DOHH2 (cell line): ENCODE measurements around the gene PCBP3.

Source experiments
- H3F3A ChIP-seq: fragments of 200-600 bp; sonication (generic), shearing (Covaris generic); 2 replicates; pipeline ENCODE4 v1.6.0; 2016; ENCODE audit warnings: antibody characterized with exemption, mild to moderate bottlenecking; ENCODE audit not compliant: control insufficient read depth, insufficient read depth
- H3K27ac ChIP-seq: fragments of 200-600 bp; sonication (generic); 2 replicates; pipeline ENCODE4 v1.5.1; 2014; ENCODE audit warnings: low read depth, mild to moderate bottlenecking, low read length, moderate library complexity
- H3K27me3 ChIP-seq: fragments of 200-600 bp; sonication (generic); 2 replicates; pipeline ENCODE4 v1.6.1; 2014; ENCODE audit warnings: mild to moderate bottlenecking, low read length, mixed read lengths; ENCODE audit not compliant: control insufficient read depth
- H3K36me3 ChIP-seq: fragments of 200-600 bp; sonication (generic); 2 replicates; pipeline ENCODE4 v1.6.1; 2014; ENCODE audit warnings: mild to moderate bottlenecking, low read length, moderate library complexity, mixed read lengths; ENCODE audit not compliant: control insufficient read depth
- H3K4me1 ChIP-seq: fragments of 200-600 bp; sonication (generic); 2 replicates; pipeline ENCODE4 v1.6.1; 2014; ENCODE audit warnings: mild to moderate bottlenecking, low read length, mixed read lengths; ENCODE audit not compliant: control insufficient read depth
- H3K4me2 ChIP-seq: fragments of 200-600 bp; sonication (generic); 2 replicates; pipeline ENCODE4 v1.6.0; 2014; ENCODE audit warnings: mild to moderate bottlenecking, low read length, moderate library complexity
- H3K4me3 ChIP-seq: fragments of 200-600 bp; sonication (generic); 2 replicates; pipeline ENCODE4 v1.5.1; 2014; ENCODE audit warnings: mild to moderate bottlenecking, low read length, mixed read lengths
- H3K79me2 ChIP-seq: fragments of 200-600 bp; sonication (generic); 2 replicates; pipeline ENCODE4 v1.6.1; 2014; ENCODE audit warnings: mild to moderate bottlenecking, low read length, mixed read lengths; ENCODE audit not compliant: control insufficient read depth
- H3K9me2 ChIP-seq: fragments of 200-600 bp; sonication (generic); replicated peaks from 2 replicates; pipeline ENCODE4 v1.6.1; 2014; ENCODE audit warnings: mild to moderate bottlenecking, low read length, mixed read lengths; ENCODE audit not compliant: control insufficient read depth
- H3K9me3 ChIP-seq: fragments of 200-600 bp; sonication (generic); 2 replicates; pipeline ENCODE4 v1.6.1; 2014; ENCODE audit warnings: antibody characterized with exemption, low read length, mixed read lengths; ENCODE audit not compliant: control insufficient read depth, insufficient read depth
- H4K20me1 ChIP-seq: fragments of 200-600 bp; sonication (generic); 2 replicates; pipeline ENCODE4 v1.6.0; 2014; ENCODE audit warnings: low read depth, mild to moderate bottlenecking, antibody characterized with exemption, low read length, moderate library complexity; ENCODE audit not compliant: control insufficient read depth, insufficient read depth
- EZH2phosphoT487 ChIP-seq: fragments of 200-600 bp; sonication (generic); IDR thresholded peaks from 2 replicates; pipeline ENCODE4 v1.6.1; 2017; ENCODE audit warnings: borderline replicate concordance, mild to moderate bottlenecking, antibody characterized with exemption, low read length, moderate library complexity, mixed read lengths
- TF ChIP-seq, protein P1 (sequence below): fragments of 200-600 bp; sonication (generic); IDR thresholded peaks from one replicate; pipeline ENCODE4 v1.5.1; 2014; ENCODE audit warnings: antibody characterized with exemption, mild to moderate bottlenecking, low read depth, low read length; ENCODE audit not compliant: poor library complexity, severe bottlenecking

The PCBP3 gene

DNA sequence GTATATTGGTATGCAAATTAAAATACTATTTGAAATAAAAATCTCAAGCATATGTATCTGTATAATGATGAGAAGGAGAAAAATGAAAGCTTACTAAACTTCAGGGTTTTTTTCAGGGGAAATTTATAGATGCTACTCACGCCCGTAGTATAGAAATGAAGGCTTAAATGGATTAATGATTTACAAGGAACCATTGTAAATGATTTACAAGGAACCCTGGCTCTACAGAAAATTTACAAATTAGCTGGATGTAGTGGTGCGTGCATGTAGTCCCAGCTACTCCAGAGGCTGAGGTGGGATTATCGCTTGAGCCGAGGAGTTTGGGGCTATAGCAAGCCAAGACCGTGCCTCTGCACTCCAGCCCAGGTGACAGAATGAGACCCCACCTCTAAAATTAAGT lies 150.5 kb downstream of the PCBP3 start:
- Histone ChIP-seq H3K9me2 (no peaks in the 10 kb centered on the region), H3K4me2 (no peak overlapping the region), H3K4me3 (no peak overlapping the region), H3K36me3 (no peaks in the 10 kb centered on the region), H3K4me1 (no peaks in the 10 kb centered on the region), H3K9me3 (peaks cover 7% of the 10 kb centered on the region; the same call in 1 of the 2 replicates), H3F3A (no peaks in the 10 kb centered on the region), H3K27ac (no peak overlapping the region), H3K27me3 (no peaks in the 10 kb centered on the region), H4K20me1 (no peaks in the 10 kb centered on the region), H3K79me2 (no peaks in the 10 kb centered on the region)
- no peak for TF ChIP-seq EZH2phosphoT487
- TF ChIP-seq, protein P1, sequence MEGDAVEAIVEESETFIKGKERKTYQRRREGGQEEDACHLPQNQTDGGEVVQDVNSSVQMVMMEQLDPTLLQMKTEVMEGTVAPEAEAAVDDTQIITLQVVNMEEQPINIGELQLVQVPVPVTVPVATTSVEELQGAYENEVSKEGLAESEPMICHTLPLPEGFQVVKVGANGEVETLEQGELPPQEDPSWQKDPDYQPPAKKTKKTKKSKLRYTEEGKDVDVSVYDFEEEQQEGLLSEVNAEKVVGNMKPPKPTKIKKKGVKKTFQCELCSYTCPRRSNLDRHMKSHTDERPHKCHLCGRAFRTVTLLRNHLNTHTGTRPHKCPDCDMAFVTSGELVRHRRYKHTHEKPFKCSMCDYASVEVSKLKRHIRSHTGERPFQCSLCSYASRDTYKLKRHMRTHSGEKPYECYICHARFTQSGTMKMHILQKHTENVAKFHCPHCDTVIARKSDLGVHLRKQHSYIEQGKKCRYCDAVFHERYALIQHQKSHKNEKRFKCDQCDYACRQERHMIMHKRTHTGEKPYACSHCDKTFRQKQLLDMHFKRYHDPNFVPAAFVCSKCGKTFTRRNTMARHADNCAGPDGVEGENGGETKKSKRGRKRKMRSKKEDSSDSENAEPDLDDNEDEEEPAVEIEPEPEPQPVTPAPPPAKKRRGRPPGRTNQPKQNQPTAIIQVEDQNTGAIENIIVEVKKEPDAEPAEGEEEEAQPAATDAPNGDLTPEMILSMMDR = no peak

DNA sequence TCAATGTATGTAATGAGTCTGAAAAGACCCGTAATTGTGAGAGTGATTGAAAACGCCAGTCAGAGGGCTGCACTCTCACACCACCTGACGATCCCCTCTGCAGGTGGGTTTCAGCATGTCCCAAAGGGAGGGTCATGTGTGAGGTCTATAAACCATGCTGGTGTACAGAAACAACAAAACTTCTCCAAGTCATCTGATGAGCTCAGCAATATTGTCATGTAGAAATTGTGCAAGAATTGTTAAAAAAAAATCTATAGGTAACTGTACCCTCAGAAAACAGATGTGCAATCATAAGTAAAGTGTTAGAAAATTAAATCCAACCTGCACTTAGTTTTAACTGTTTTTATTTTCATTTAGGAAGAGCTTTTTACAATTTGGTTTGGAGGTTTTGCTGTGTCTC lies 152.5 kb downstream of the PCBP3 start:
- Histone ChIP-seq H3K4me2 (no peak overlapping the region), H3F3A (no peaks in the 10 kb centered on the region), H3K4me3 (no peak overlapping the region), H3K9me3 (peaks cover 7% of the 10 kb centered on the region; the same call in 1 of the 2 replicates), H4K20me1 (no peaks in the 10 kb centered on the region), H3K27ac (no peak overlapping the region), H3K4me1 (no peaks in the 10 kb centered on the region), H3K9me2 (no peaks in the 10 kb centered on the region), H3K27me3 (no peaks in the 10 kb centered on the region), H3K79me2 (no peaks in the 10 kb centered on the region), H3K36me3 (no peaks in the 10 kb centered on the region)
- no peak for TF ChIP-seq EZH2phosphoT487
- TF ChIP-seq, protein P1 = no peak

DNA sequence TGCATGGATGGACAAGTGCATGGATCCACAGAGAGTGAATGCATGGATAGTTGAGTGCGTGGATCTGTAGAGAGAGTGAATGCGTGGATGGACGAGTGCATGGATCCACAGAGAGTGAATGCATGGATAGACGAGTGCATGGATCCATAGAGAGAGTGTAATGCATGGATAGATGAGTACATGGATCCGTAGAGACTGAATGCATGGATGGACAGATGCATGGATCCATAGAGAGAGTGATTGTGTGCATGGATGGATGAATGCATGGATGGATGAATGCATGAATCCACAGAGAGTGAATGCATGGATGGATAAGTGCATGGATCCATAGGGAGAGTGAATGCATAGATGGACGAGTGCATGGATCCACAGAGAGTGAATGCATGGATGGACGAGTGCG lies 153.8 kb downstream of the PCBP3 start:
- Histone ChIP-seq H3F3A (no peaks in the 10 kb centered on the region), H3K9me3 (peaks cover 7% of the 10 kb centered on the region; the same call in 1 of the 2 replicates), H4K20me1 (no peaks in the 10 kb centered on the region), H3K36me3 (no peaks in the 10 kb centered on the region), H3K4me3 (no peak overlapping the region), H3K4me2 (no peak overlapping the region), H3K27ac (no peak overlapping the region), H3K79me2 (no peaks in the 10 kb centered on the region), H3K4me1 (no peaks in the 10 kb centered on the region), H3K27me3 (no peaks in the 10 kb centered on the region), H3K9me2 (no peaks in the 10 kb centered on the region)
- TF ChIP-seq, protein P1 = no peak
- no peak for TF ChIP-seq EZH2phosphoT487
